A549 treated with AZD9567 at 1 μM for 4 hours (cell line): ENCODE measurements around the gene METTL23. TPM values are rescaled to one million over a fixed set of nuclear protein-coding genes. Genes with fewer than 3 reads are reported as not detected.

ENCODE experiments used
- total RNA-seq: library from RNA; stranded (reverse); fragments of 200-300 nt; extraction: Qiagen RNA extraction; gene quantifications from 5 replicates; pipeline ENCODE4 v1.2.3, GENCODE V29; 2022; ENCODE audit not compliant: insufficient read depth

METTL23 gene, protein sequence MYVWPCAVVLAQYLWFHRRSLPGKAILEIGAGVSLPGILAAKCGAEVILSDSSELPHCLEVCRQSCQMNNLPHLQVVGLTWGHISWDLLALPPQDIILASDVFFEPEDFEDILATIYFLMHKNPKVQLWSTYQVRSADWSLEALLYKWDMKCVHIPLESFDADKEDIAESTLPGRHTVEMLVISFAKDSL
- 61.4 to 78.9 TPM (median 62.2 TPM) in 5 replicates for total RNA-seq

GRCh38 chr17:76726776-76727718, at the start of gene METTL23:
Gene METTL23 (plus strand): TSS chr17:76726839. CDS start chr17:76729711, 2,872 bp downstream.

DNA sequence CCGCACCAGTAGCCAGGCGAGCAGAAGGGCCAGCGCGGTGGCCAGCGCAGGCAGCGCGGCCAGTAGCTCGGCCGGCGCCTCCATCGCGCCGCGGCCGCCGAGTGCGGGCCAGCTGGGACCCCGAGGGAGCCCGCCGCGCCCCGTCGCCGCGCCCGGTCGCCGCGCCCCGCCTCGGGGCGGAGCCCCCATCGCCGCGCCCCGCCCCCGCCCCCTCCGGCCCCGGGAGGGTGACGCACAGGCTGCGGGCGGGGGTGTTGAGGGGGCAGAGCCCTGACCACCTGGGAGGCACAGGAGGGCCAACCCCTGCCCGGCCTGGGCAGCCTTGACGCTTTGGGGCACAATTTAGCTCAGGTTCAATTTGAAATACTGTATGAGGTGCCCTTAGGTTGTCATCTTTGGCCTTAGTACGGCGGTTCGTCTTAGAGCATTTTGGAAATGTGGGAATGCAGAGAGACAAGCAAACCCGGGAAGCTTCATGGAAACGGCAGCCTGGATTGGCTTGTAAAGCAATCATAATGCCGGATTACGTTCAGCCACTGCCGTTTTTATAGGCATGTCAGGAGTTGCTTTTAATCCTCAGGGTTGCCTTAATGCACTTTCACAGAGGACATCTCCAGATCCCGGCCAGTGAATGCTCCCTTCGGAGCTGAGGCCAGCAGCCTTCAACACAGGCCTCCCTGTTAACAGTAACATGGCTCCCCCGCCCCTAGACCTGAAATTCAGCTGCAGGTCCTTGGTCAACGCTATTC, 15.6 kb upstream of the METTL23 start, which contains the start of gene MXRA7:
Gene MXRA7, minus strand, starts transcription at position 103 of the 749 bp plus-strand sequence. Its CDS starts 19 bp downstream, at position 84.

DNA sequence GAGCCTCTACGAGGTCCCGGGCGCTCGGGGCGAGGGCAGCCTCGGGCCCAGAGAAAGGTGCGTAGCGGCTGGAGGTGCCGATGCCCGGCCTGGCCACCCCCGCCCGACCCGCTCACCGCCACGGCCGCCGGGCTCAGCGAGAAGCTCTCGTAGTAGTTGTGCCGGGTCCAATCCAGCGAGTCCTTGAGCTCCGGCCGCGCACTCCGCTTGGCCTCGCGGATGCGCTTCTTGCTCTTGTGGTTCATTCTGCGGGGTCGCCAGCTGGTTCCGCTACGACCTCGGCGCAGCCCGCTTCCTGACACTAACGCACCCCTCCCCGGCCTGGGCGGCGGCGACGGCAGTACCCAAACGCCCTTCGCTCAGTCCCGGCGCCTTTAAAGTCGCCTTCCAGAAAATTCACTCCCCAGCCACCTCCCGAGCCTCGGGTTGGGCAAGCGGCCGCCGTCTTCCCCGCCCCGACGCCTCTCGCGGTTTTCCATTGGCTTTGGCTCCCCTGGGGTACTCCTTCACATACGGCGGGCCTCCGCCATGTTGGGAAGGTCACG, 336 bp upstream of the METTL23 start, which contains the start of gene JMJD6:
Gene JMJD6, minus strand, starts transcription at position 376 of the 545 bp plus-strand sequence. Its CDS starts 131 bp downstream, at position 245.

GRCh38 chr17:76737082-76737675, 10.5 kb downstream of the METTL23 start, which contains the start of gene SRSF2:
Gene SRSF2 (minus strand): TSS chr17:76737331. CDS start chr17:76737160, 171 bp downstream.

GRCh38 chr17:76737676-76738467, 11.2 kb downstream of the METTL23 start, which contains the start of gene MFSD11:
Gene MFSD11 (plus strand): TSS chr17:76738119. CDS start chr17:76738353, 234 bp downstream.

Other genes with a start within 250 kb of the METTL23 start
- 52.5 to 68.3 TPM (median 63.8 TPM) in 5 replicates for gene RHBDF2, start 225.4 kb upstream of the METTL23 start, total RNA-seq
- 0.76 to 1.6 TPM (median 0.98 TPM) in 4 of 5 replicates, not detected in the other for gene CYGB, start 189.1 kb upstream of the METTL23 start, total RNA-seq
- not detected in 5 replicates for gene PRCD, start 186.8 kb upstream of the METTL23 start, total RNA-seq
- 0.32 to 0.53 TPM (median 0.45 TPM) in 4 of 5 replicates, not detected in the other for gene ST6GALNAC2, start 141.0 kb upstream of the METTL23 start, total RNA-seq
- gene ST6GALNAC1, start 83.1 kb upstream of the METTL23 start, total RNA-seq, result 0.21 to 1.6 TPM (median 0.45 TPM) in 5 replicates
- gene MXRA7, start 15.9 kb upstream of the METTL23 start, total RNA-seq, result 55.0 to 88.2 TPM (median 62.0 TPM) in 5 replicates
- gene JMJD6, start 233 bp upstream of the METTL23 start, total RNA-seq, result 68.8 to 81.8 TPM (median 74.8 TPM) in 5 replicates
- 457 to 511 TPM (median 473 TPM) in 5 replicates for gene SRSF2, start 10.5 kb downstream of the METTL23 start, total RNA-seq
- gene MFSD11, start 11.3 kb downstream of the METTL23 start, total RNA-seq, result 20.5 to 31.5 TPM (median 20.8 TPM) in 5 replicates
- 9.8 to 20.8 TPM (median 19.5 TPM) in 5 replicates for gene MGAT5B, start 141.6 kb downstream of the METTL23 start, total RNA-seq